Measurements from ENCODE around the gene TBC1D25. TPM values are rescaled to one million over a fixed set of nuclear protein-coding genes. Genes with fewer than 3 reads are reported as not detected.
"Not testable (repeated sequence)": the region's sequence is repeated elsewhere in the genome, so short reads cannot be mapped to it uniquely, and the experiment has no call there.

Gene TBC1D25
- total RNA-seq, 3 donors from 2014 or later = 15.1 to 17.4 (median 16.5) TPM

- DNase-seq (no peak), ATAC-seq (no peak)
- Mint-ChIP-seq H3K4me1 (ENCODE audit: low read depth) (peaks cover 28% of the 10 kb centered on the region), H3K4me3 (peak overlapping the region; percentile 46), H3K27me3 (ENCODE audit: low read depth) (no peaks in the 10 kb centered on the region), H3K9me3 (no peaks in the 10 kb centered on the region), H3K36me3 (ENCODE audit: insufficient read depth) (peaks cover 10% of the 10 kb centered on the region)
Observed at GRCh38 chrX:48523682-48524081, 15.8 kb upstream of the TBC1D25 start.

GRCh38 chrX:48525853-48526252 is 13.7 kb upstream of the TBC1D25 start:
- not testable (repeated sequence) for H3K4me3 Mint-ChIP-seq; ATAC-seq; H3K27me3 Mint-ChIP-seq (ENCODE audit: low read depth); DNase-seq; H3K9me3 Mint-ChIP-seq
- Mint-ChIP-seq H3K36me3 (ENCODE audit: insufficient read depth) (peaks cover 13% of the 10 kb centered on the region), H3K4me1 (ENCODE audit: low read depth) (peaks cover 13% of the 10 kb centered on the region)

GRCh38 chrX:48530736-48531135 is 8.8 kb upstream of the TBC1D25 start:
- H3K4me3 Mint-ChIP-seq = no peak overlapping the region
- no peak for ATAC-seq
- H3K27me3 Mint-ChIP-seq (ENCODE audit: low read depth) = no peaks in the 10 kb centered on the region
- H3K4me1 Mint-ChIP-seq (ENCODE audit: low read depth) = peaks cover 13% of the 10 kb centered on the region
- H3K36me3 Mint-ChIP-seq (ENCODE audit: insufficient read depth) = peaks cover 13% of the 10 kb centered on the region
- no peak for DNase-seq
- H3K9me3 Mint-ChIP-seq = no peaks in the 10 kb centered on the region

GRCh38 chrX:48531358-48531959 is 8.1 kb upstream of the TBC1D25 start:
- Mint-ChIP-seq H3K4me3 (no peak overlapping the region), H3K27me3 (ENCODE audit: low read depth) (no peaks in the 10 kb centered on the region), H3K9me3 (no peaks in the 10 kb centered on the region), H3K4me1 (ENCODE audit: low read depth) (peaks cover 12% of the 10 kb centered on the region), H3K36me3 (ENCODE audit: insufficient read depth) (peaks cover 12% of the 10 kb centered on the region)
- no peak for DNase-seq
- peak; percentile 78 to 82 for ATAC-seq

GRCh38 chrX:48532161-48532560 is 7.4 kb upstream of the TBC1D25 start:
- Mint-ChIP-seq H3K36me3 (ENCODE audit: insufficient read depth) (peaks cover 10% of the 10 kb centered on the region), H3K4me1 (ENCODE audit: low read depth) (peaks cover 9% of the 10 kb centered on the region), H3K4me3 (no peak overlapping the region), H3K27me3 (ENCODE audit: low read depth) (no peaks in the 10 kb centered on the region), H3K9me3 (no peaks in the 10 kb centered on the region)
- ATAC-seq (no peak), DNase-seq (no peak)

- ATAC-seq = no peak
- H3K36me3 Mint-ChIP-seq (ENCODE audit: insufficient read depth) = peaks cover 8% of the 10 kb centered on the region
- no peak for DNase-seq
- H3K9me3 Mint-ChIP-seq = no peaks in the 10 kb centered on the region
- H3K4me3 Mint-ChIP-seq = no peak overlapping the region
- H3K27me3 Mint-ChIP-seq (ENCODE audit: low read depth) = no peaks in the 10 kb centered on the region
- peaks cover 9% of the 10 kb centered on the region for H3K4me1 Mint-ChIP-seq (ENCODE audit: low read depth)
Observed at GRCh38 chrX:48533165-48533564, 6.3 kb upstream of the TBC1D25 start.

- H3K4me3 Mint-ChIP-seq = peak overlapping the region; percentile 91
- H3K9me3 Mint-ChIP-seq = no peaks in the 10 kb centered on the region
- no peaks in the 10 kb centered on the region for H3K27me3 Mint-ChIP-seq (ENCODE audit: low read depth)
- DNase-seq = no peak
- peaks cover 7% of the 10 kb centered on the region for H3K36me3 Mint-ChIP-seq (ENCODE audit: insufficient read depth)
- no peak for ATAC-seq
- H3K4me1 Mint-ChIP-seq (ENCODE audit: low read depth) = peaks cover 14% of the 10 kb centered on the region
Observed at GRCh38 chrX:48538641-48539344, 721 bp upstream of the TBC1D25 start.

GRCh38 chrX:48540028-48540375 is 488 bp downstream of the TBC1D25 start:
- DNase-seq (peak; percentile 47), ATAC-seq (peak; percentile 60 to 70)
- Mint-ChIP-seq H3K27me3 (ENCODE audit: low read depth) (no peaks in the 10 kb centered on the region), H3K4me3 (peak overlapping the region; percentile 91), H3K4me1 (ENCODE audit: low read depth) (peaks cover 14% of the 10 kb centered on the region), H3K36me3 (ENCODE audit: insufficient read depth) (peaks cover 9% of the 10 kb centered on the region), H3K9me3 (no peaks in the 10 kb centered on the region)

GRCh38 chrX:48540480-48540879 is 966 bp downstream of the TBC1D25 start:
- H3K9me3 Mint-ChIP-seq = no peaks in the 10 kb centered on the region
- H3K36me3 Mint-ChIP-seq (ENCODE audit: insufficient read depth) = peaks cover 10% of the 10 kb centered on the region
- H3K27me3 Mint-ChIP-seq (ENCODE audit: low read depth) = no peaks in the 10 kb centered on the region
- H3K4me3 Mint-ChIP-seq = peak overlapping the region; percentile 91
- H3K4me1 Mint-ChIP-seq (ENCODE audit: low read depth) = peaks cover 16% of the 10 kb centered on the region
- no peak for DNase-seq
- ATAC-seq = no peak

- Mint-ChIP-seq H3K4me1 (ENCODE audit: low read depth) (peaks cover 16% of the 10 kb centered on the region), H3K4me3 (peak overlapping the region; percentile 91), H3K36me3 (ENCODE audit: insufficient read depth) (peaks cover 12% of the 10 kb centered on the region), H3K27me3 (ENCODE audit: low read depth) (no peaks in the 10 kb centered on the region), H3K9me3 (no peaks in the 10 kb centered on the region)
- DNase-seq = no peak
- no peak for ATAC-seq
Observed at GRCh38 chrX:48541140-48541814, 1.8 kb downstream of the TBC1D25 start.

- Mint-ChIP-seq H3K4me3 (no peak overlapping the region), H3K9me3 (no peaks in the 10 kb centered on the region), H3K4me1 (ENCODE audit: low read depth) (peaks cover 2% of the 10 kb centered on the region), H3K27me3 (ENCODE audit: low read depth) (no peaks in the 10 kb centered on the region), H3K36me3 (ENCODE audit: insufficient read depth) (peaks cover 14% of the 10 kb centered on the region)
- no peak for ATAC-seq
- DNase-seq = no peak
Observed at GRCh38 chrX:48548871-48549270, 9.4 kb downstream of the TBC1D25 start.

GRCh38 chrX:48555731-48556325 is 16.3 kb downstream of the TBC1D25 start:
- H3K4me3 Mint-ChIP-seq; H3K36me3 Mint-ChIP-seq (ENCODE audit: insufficient read depth); ATAC-seq; DNase-seq; H3K4me1 Mint-ChIP-seq (ENCODE audit: low read depth); H3K27me3 Mint-ChIP-seq (ENCODE audit: low read depth); H3K9me3 Mint-ChIP-seq: not testable (repeated sequence)

- ATAC-seq (peak; percentile 89 to 91), DNase-seq (no peak)
- Mint-ChIP-seq H3K27me3 (ENCODE audit: low read depth) (no peaks in the 10 kb centered on the region), H3K4me3 (no peak overlapping the region), H3K9me3 (no peaks in the 10 kb centered on the region), H3K36me3 (ENCODE audit: insufficient read depth) (peaks cover 9% of the 10 kb centered on the region), H3K4me1 (ENCODE audit: low read depth) (peaks cover 2% of the 10 kb centered on the region)
Observed at GRCh38 chrX:48558271-48558670, 18.8 kb downstream of the TBC1D25 start.

GRCh38 chrX:48559636-48560035 is 20.1 kb downstream of the TBC1D25 start:
- Mint-ChIP-seq H3K4me1 (ENCODE audit: low read depth) (peaks cover 2% of the 10 kb centered on the region), H3K4me3 (no peak overlapping the region), H3K9me3 (no peaks in the 10 kb centered on the region), H3K27me3 (ENCODE audit: low read depth) (no peaks in the 10 kb centered on the region), H3K36me3 (ENCODE audit: insufficient read depth) (peaks cover 7% of the 10 kb centered on the region)
- DNase-seq = no peak
- no peak for ATAC-seq

Data from activated T-cell treated with anti-CD3 and anti-CD28 coated beads, Interleukin-2, amount 50 U/mL, for 4 hours (primary cell).